Measurements from ENCODE around the gene DOCK1. TPM values are rescaled to one million over a fixed set of nuclear protein-coding genes. Genes with fewer than 3 reads are reported as not detected.

Gene DOCK1
- total RNA-seq, 1 donor from 2014 or later = 81.5 TPM

GRCh38 chr10:127207081-127207480, 301.9 kb downstream of the DOCK1 start:
- DNase-seq (ENCODE audit: low read depth in 2 of 2) = no peak

GRCh38 chr10:127210936-127211466, 305.8 kb downstream of the DOCK1 start:
- no peak for DNase-seq (ENCODE audit: low read depth in 2 of 2)

DNA sequence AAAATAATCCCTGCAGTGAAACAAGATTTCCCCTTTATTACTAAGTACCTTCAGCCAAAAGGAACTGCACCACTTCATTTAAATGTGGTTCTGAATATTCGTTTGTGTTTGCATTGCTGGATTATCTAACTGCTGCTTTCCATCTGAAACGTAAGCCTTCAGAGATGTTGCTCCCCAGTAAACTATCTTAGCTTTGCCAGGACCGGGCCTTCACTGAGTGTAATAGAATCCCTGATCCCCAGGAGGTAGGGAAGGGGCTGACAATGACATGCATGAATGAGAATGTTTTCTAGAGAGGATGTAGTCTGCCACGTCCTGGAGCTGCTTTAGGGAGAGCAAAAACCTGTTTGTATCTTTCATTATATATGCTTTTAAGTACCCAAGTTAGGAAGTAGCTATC, 310.6 kb downstream of the DOCK1 start:
- no peak for DNase-seq (ENCODE audit: low read depth in 2 of 2)

GRCh38 chr10:127216274-127216673, 311.0 kb downstream of the DOCK1 start:
- no peak for DNase-seq (ENCODE audit: low read depth in 2 of 2)

GRCh38 chr10:127216786-127217185, 311.6 kb downstream of the DOCK1 start:
- no peak for DNase-seq (ENCODE audit: low read depth in 2 of 2)

DNA sequence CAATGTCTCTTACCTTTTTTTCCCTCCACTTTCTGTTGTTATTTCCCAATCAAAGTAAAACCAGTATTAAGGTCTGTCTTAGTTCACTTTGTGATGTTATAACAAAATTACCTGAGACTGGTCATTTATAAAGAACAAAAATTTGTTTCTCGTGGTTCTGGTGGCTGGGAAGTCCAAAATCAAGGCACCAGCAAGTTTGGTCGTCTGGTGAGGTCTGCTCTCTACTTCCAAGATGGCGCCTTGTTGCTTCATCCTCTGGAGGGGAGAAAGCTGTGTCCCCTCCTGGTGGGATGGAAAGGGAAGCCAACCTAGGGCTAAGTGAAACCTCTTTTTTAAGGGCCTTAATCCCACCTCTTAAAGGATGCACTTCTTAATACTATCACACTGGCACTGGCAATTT, 313.4 kb downstream of the DOCK1 start:
- DNase-seq (ENCODE audit: low read depth in 2 of 2) = no peak

DNA sequence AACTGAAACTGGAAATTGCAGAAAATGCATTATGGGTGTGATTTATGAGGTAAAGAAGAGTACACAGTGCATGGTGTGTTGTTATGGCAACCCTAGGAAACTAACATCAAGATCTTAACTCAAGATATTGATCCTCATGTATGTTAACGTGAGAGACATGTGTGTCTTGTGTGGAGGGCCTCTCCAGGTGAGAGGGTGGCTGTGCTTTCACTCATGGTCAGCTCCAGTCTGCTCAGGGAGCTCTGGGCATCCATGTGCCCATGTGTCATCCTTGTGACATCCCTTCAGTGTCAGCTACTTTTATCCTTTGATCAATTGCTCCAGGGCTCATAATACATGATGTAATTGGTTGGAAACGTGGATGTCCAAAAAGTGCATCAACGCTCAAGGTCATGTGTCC, 316.1 kb downstream of the DOCK1 start:
- no peak for DNase-seq (ENCODE audit: low read depth in 2 of 2)

DNA sequence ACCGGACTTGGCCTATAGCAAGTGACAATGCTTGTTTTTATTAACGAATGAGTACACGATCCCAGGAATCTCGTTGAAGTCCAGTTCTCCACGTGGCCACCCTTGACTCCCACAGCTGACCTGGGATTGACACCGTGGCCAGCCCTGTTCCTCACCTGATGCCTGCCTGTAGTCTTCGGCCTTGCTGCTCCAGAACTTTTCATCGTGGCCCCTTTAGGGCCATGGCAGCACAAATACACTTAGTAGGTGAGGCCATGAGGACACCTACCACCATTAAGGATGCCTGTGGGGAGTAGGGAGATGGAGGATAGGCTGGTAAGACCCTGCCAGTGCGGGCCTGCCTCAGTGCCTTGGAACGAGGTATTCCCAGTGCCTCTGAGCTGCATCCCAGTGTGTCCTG, 321.8 kb downstream of the DOCK1 start:
- no peak for DNase-seq (ENCODE audit: low read depth in 2 of 2)

DNA sequence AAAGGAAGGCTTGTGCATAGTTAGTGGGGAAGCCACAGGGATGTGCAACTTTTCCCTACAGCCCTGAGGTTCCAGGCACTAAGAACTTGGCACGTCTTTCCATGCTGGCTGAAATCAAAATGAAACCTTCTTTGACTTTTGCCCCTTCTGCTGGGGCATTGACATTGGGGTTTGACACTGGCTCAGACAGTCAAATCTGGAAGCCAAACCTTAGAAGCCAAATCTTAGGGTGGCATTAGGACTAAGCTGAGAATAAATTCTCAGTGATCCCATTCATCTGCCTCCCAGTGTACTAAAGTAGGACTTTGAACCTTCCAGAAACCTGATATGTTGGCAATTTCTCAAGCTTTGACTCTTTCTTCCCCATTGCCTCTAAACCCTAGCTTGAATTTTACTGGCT, 322.4 kb downstream of the DOCK1 start:
- no peak for DNase-seq (ENCODE audit: low read depth in 2 of 2)

DNA sequence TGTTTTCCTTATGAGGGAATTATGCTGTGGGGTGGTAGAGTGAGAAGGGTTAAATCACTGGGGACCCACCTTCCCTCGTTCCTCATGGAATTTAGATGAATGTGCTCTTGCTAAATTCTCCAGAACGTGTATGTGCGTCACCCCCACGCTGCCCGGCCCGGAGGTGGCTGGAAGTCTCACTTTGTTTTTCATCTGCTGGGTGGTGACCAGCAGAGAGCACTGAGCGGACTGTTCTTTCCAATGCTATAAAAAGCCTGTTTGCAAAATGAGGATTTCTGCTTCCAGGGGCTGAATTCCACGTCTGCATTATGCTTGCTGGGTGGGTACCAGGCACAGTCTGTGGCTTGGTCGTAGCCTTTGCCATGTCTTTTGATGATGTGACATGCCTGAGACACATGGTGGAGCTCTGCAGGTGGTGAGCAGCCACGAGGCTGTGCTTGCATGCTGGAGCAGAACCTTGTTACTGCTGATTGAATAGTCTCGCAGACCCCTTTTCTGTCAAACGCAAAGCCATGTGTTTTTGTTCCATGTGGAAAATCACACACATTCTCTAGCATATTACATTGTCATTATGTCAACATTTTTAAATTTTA, 323.1 kb downstream of the DOCK1 start:
- no peak for DNase-seq (ENCODE audit: low read depth in 2 of 2)

DNA sequence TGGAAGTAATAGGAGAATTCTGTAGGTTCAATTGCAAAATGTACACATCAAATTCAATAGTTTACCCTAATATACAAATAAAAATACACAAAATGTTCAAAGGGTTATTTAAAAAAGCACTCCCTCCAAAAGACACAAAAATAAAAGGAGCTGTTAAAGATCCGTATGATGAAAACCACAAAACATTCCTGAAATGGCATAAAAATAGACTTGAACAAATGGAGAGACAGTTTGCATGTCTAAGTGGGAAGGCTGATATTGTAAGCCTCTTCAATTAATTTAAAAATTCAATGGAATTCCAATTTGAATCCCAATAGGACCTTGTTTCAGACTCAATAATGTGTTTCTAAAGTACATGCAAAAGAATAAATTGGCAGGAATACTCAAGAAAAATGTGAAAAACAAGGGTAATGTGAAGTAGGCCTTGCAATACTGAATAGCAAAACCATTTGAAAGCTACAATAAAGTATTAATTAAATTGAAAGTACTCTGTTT, 329.1 kb downstream of the DOCK1 start:
- no peak for DNase-seq (ENCODE audit: low read depth in 2 of 2)

DNA sequence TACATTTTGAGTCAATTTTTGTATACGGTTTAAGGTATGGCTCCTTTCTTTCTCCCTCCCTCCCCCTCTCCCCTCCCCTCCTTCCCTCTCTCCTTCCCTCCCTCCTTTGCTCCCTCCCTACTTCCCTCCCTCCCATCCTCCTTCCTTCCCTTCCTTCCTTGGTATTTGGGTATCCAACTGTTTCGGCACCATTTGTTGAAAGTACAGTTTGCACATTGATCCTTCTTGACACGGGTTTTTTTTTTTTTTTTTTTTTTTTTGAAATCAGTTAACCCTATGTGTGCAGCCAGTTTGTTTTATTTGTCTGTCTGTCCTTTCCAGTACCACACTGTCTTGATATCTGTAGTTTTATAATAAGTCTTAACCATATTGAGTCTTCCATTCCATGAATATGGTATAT, 331.0 kb downstream of the DOCK1 start:
- no peak for DNase-seq (ENCODE audit: low read depth in 2 of 2)

DNA sequence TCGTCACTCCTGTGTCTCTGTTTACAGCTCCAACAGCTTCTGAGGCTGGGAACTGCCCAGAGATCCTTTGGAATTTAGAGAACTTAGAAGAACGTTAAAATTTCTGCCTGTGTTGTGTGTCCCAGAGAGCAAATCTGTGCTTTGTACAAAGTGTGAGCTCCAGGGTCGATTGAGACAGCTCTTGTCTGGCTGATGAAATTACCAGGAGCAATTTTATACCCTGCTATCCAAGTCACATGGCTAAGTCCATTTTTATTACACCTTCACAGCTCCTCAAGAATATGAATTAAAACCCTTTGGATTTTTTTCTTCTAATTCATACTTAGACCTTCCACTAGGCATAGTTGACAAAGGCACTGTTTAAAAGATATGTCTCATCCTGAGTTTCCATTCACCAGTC, 337.7 kb downstream of the DOCK1 start:
- DNase-seq (ENCODE audit: low read depth in 2 of 2) = no peak

- DNase-seq (ENCODE audit: low read depth in 2 of 2) = peak; percentile 53 to 57
Observed at GRCh38 chr10:127243490-127244272, 338.5 kb downstream of the DOCK1 start.

GRCh38 chr10:127245456-127245855, 340.2 kb downstream of the DOCK1 start:
- DNase-seq (ENCODE audit: low read depth in 2 of 2) = no peak

DNA sequence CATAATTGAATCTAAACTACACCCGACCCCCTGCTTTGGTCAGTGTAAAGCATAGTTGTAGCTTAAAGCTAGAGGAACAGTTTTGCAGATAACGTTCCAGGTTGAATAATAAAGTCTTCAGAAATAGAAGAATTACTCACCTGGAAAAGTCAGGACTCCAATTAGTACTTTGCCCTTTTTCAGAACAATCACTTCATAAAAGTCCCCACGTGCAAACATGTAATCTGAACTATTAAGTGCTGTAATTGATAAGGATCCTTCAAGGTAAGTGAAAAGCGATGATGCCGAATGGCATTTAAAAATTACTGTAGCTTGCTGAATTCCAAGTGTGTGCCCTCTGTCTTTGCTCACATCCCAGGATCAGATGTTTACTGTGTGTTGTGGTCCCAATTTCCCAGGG, 344.8 kb downstream of the DOCK1 start:
- DNase-seq (ENCODE audit: low read depth in 2 of 2) = no peak

DNA sequence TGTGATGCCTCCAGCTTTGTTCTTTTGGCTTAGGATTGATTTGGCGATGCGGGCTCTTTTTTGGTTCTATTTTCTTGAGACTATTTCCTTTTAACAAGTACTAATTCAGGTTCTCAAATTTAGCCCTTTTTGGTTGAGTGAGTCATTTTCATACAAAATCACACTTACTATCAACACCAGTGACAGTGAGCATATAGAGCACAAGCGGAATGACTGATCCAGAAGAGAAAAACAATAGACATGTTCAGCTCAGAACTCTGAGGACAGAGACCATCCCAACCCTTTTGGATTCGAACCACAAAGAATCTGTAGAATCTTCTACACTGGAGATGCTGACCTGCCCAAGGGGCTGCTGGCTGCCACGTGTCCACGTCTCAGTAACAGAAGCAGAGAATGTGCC, 347.6 kb downstream of the DOCK1 start:
- DNase-seq (ENCODE audit: low read depth in 2 of 2) = no peak

GRCh38 chr10:127254276-127254675, 349.0 kb downstream of the DOCK1 start:
- peak; percentile 51 to 76 for DNase-seq (ENCODE audit: low read depth in 2 of 2)

- DNase-seq (ENCODE audit: low read depth in 2 of 2) = no peak
Observed at GRCh38 chr10:127257395-127257794, 352.2 kb downstream of the DOCK1 start.

DNA sequence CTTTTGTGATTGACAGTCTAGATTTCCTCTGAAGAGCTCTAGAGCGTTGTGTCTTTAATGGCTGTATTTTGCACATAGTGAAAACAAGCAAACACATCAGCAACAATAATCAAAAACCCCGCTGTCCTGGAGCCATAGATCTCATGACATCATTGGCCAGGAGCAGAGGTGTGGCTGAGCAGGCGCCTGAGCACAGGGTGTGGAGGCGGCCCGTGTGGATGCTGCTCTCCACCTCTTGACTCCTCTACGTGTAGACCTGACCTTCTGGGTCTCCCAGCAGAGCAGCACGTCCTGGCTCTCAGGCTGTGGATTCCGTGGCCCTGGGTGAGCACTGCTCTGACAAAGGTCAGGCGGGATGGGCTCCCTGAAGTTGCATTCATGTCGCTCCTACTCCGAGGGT, 354.1 kb downstream of the DOCK1 start:
- DNase-seq (ENCODE audit: low read depth in 2 of 2) = no peak

DNA sequence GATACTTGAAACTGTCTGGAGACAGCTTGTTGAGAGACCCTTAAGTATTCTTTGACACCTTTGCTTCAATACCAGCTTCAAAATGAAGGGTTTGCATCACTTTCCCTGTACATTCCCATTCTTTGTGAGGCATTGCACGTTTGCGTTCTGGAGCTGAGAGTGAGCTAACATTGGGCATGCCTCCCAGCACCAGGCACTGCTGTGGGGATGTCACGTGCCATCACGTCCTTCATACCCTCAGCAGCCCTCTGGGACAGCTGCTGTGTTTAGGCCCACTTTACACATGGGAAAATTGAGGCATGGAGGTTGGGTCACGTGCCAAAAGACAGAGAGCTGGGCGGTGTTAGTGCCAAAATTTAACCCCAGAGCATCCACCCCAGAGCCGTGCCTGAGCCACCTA, 357.4 kb downstream of the DOCK1 start:
- no peak for DNase-seq (ENCODE audit: low read depth in 2 of 2)

DNA sequence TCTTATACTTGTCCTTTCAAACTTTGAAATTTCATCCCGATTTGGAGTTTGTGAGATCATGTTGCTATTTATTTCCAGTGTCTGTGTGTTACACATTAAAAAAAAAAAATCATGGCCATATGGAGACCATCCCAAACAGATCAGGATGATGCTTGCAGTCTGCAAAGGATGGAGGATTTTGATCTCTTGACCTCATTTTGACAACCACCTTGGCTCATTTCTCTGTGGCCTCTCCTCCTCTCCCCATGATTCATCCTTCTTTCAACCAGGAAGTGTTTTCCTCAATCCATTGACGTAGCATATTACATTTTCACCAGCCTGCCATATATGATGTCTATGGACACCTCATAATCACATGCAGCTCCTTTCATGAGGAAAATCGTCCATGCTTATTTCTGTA, 360.1 kb downstream of the DOCK1 start:
- no peak for DNase-seq (ENCODE audit: low read depth in 2 of 2)

- DNase-seq (ENCODE audit: low read depth in 2 of 2) = no peak
Observed at GRCh38 chr10:127266431-127266830, 361.2 kb downstream of the DOCK1 start.

Measured in lung microvascular endothelial cell (primary cell).